MM.1S (cell line): ENCODE data around the gene GBA2.
A peak's percentile ranks its signal among the peaks of the same experiment; 100 is the strongest.

Experiments used
- DNase-seq: peaks from one replicate; pipeline ENCODE4 v3.0.0-alpha.2; 2015
- H2AFZ ChIP-seq: fragments of 300-600 bp; sonication (generic); 2 replicates; pipeline ENCODE4 v1.6.0; 2016; ENCODE audit warnings: antibody characterized with exemption, low read length
- H3F3A ChIP-seq: fragments of 300-600 bp; sonication (generic); 2 replicates; pipeline ENCODE4 v1.6.1; 2016; ENCODE audit warnings: mild to moderate bottlenecking, antibody characterized with exemption, low read length, moderate library complexity, mixed read lengths; ENCODE audit not compliant: insufficient read depth
- H3K27ac ChIP-seq: fragments of 300-600 bp; sonication (generic); 2 replicates; pipeline ENCODE4 v1.5.1; 2016; ENCODE audit warnings: mild to moderate bottlenecking, low read length
- H3K27me3 ChIP-seq: fragments of 300-600 bp; sonication (generic); replicated peaks from 2 replicates; pipeline ENCODE4 v1.6.0; 2016; ENCODE audit warnings: low read length; ENCODE audit not compliant: insufficient read depth
- H3K36me3 ChIP-seq: fragments of 300-600 bp; sonication (generic); replicated peaks from 2 replicates; pipeline ENCODE4 v1.6.1; 2016; ENCODE audit warnings: mild to moderate bottlenecking, low read length, mixed read lengths; ENCODE audit not compliant: insufficient read depth
- H3K4me1 ChIP-seq: fragments of 300-600 bp; sonication (generic); 2 replicates; pipeline ENCODE4 v1.6.1; 2016; ENCODE audit warnings: low read length, mixed read lengths
- H3K4me2 ChIP-seq: fragments of 300-600 bp; sonication (generic); 2 replicates; pipeline ENCODE4 v1.6.0; 2016; ENCODE audit warnings: low read depth, low read length
- H3K4me3 ChIP-seq: fragments of 300-600 bp; sonication (generic); 2 replicates; pipeline ENCODE4 v1.5.1; 2016; ENCODE audit warnings: low read length, mixed read lengths
- H3K79me2 ChIP-seq: fragments of 300-600 bp; sonication (generic); 2 replicates; pipeline ENCODE4 v1.6.1; 2016; ENCODE audit warnings: mixed run types, low read length, mixed read lengths
- H3K9ac ChIP-seq: fragments of 300-600 bp; sonication (generic); 2 replicates; pipeline ENCODE4 v1.6.1; 2016; ENCODE audit warnings: low read length, mixed read lengths
- H3K9me2 ChIP-seq: fragments of 300-600 bp; sonication (generic); replicated peaks from 2 replicates; pipeline ENCODE4 v1.6.1; 2016; ENCODE audit warnings: mild to moderate bottlenecking, low read length, mixed read lengths; ENCODE audit not compliant: insufficient read depth
- H3K9me3 ChIP-seq: fragments of 300-600 bp; sonication (generic); replicated peaks from 2 replicates; pipeline ENCODE4 v1.6.1; 2016; ENCODE audit warnings: mild to moderate bottlenecking, low read length, mixed read lengths; ENCODE audit not compliant: insufficient read depth
- H4K20me1 ChIP-seq: fragments of 300-600 bp; sonication (generic); 2 replicates; pipeline ENCODE4 v1.6.1; 2016; ENCODE audit warnings: mild to moderate bottlenecking, low read length, moderate library complexity, mixed read lengths; ENCODE audit not compliant: insufficient read depth
- EZH2 ChIP-seq: fragments of 300-600 bp; sonication (generic); optimal IDR thresholded peaks from 2 replicates; pipeline ENCODE3; 2017; ENCODE audit warnings: low read depth, mild to moderate bottlenecking, antibody characterized with exemption, low read length, mixed read lengths
- EZH2phosphoT487 ChIP-seq: fragments of 300-600 bp; sonication (generic); IDR thresholded peaks from 2 replicates; pipeline ENCODE4 v1.6.1; 2018; ENCODE audit warnings: antibody characterized with exemption, low read length
- TF ChIP-seq, protein P1 (sequence below): fragments of 300-600 bp; sonication (generic); IDR thresholded peaks from 2 replicates; pipeline ENCODE4 v1.5.1; 2016; ENCODE audit warnings: antibody characterized with exemption, low read length, mixed read lengths

Gene GBA2

DNA sequence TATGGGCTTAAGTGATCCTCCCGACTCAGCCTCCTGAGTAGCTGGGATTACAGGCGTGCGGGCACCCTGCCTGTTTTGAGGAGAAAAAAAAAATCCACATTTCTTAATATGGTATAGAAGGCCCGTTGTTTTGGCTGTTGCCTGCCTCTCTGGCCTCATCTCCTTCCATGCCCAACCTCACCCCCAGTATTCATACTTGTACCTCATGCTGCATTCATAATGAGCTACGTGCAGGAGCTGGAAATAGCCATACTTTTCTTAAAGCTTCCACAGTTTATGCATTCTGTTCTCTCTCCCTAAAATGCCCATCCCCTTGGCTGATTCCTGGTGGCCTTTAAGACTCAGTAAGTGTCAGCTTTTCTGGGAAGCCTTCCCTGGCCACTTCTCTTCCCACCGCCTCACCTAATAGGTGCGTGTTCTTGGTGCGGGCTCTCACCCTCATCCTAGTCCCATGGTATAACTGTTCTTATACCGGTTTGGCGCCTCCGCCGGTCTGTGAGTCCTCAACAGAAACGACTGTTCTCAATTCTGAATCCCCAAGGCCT lies 57.2 kb downstream of the GBA2 start:
- Histone ChIP-seq H2AFZ (no peak overlapping the region), H3F3A (no peaks in the 10 kb centered on the region), H3K27me3 (0 out of 2 replicates have a peak, but pooled peaks cover 4% of the 10 kb centered on the region), H3K4me2 (no peak overlapping the region), H3K27ac (no peak overlapping the region), H4K20me1 (no peaks in the 10 kb centered on the region), H3K9me2 (no peaks in the 10 kb centered on the region), H3K9me3 (no peaks in the 10 kb centered on the region), H3K79me2 (no peaks in the 10 kb centered on the region), H3K4me1 (no peaks in the 10 kb centered on the region), H3K36me3 (no peaks in the 10 kb centered on the region), H3K4me3 (no peak overlapping the region), H3K9ac (no peak overlapping the region)
- TF ChIP-seq, protein P1, sequence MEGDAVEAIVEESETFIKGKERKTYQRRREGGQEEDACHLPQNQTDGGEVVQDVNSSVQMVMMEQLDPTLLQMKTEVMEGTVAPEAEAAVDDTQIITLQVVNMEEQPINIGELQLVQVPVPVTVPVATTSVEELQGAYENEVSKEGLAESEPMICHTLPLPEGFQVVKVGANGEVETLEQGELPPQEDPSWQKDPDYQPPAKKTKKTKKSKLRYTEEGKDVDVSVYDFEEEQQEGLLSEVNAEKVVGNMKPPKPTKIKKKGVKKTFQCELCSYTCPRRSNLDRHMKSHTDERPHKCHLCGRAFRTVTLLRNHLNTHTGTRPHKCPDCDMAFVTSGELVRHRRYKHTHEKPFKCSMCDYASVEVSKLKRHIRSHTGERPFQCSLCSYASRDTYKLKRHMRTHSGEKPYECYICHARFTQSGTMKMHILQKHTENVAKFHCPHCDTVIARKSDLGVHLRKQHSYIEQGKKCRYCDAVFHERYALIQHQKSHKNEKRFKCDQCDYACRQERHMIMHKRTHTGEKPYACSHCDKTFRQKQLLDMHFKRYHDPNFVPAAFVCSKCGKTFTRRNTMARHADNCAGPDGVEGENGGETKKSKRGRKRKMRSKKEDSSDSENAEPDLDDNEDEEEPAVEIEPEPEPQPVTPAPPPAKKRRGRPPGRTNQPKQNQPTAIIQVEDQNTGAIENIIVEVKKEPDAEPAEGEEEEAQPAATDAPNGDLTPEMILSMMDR, result no peak
- TF ChIP-seq EZH2, result no peak
- TF ChIP-seq EZH2phosphoT487, result no peak
- DNase-seq, result no peak

DNA sequence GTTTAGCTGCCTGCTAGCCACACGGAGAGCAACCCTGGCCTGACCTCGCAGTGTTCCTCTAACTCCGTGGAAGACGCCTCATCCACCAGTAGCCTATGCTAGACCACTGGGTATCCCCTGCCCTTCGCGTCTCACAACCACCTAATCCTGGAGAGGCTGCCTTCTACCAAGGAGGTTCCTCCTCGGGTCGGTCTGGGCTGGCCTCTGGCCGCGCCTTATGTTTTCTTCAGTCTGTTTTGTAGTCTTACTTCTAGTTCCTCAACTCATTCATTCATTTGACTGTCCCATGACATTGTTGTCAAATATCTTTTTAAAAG lies 57.7 kb downstream of the GBA2 start:
- Histone ChIP-seq H3K9ac (no peak overlapping the region), H2AFZ (peak overlapping the region; percentile 98; the same call in 1 of the 2 replicates), H3K79me2 (no peaks in the 10 kb centered on the region), H3K4me1 (no peaks in the 10 kb centered on the region), H4K20me1 (no peaks in the 10 kb centered on the region), H3K27me3 (0 out of 2 replicates have a peak, but pooled peaks cover 4% of the 10 kb centered on the region), H3K9me3 (no peaks in the 10 kb centered on the region), H3K27ac (no peak overlapping the region), H3K36me3 (no peaks in the 10 kb centered on the region), H3F3A (no peaks in the 10 kb centered on the region), H3K4me2 (peak overlapping the region; percentile 95; the same call in 1 of the 2 replicates), H3K9me2 (no peaks in the 10 kb centered on the region), H3K4me3 (no peak overlapping the region)
- no peak for TF ChIP-seq EZH2phosphoT487
- TF ChIP-seq, protein P1, result no peak
- TF ChIP-seq EZH2, result no peak
- DNase-seq, result no peak

DNA sequence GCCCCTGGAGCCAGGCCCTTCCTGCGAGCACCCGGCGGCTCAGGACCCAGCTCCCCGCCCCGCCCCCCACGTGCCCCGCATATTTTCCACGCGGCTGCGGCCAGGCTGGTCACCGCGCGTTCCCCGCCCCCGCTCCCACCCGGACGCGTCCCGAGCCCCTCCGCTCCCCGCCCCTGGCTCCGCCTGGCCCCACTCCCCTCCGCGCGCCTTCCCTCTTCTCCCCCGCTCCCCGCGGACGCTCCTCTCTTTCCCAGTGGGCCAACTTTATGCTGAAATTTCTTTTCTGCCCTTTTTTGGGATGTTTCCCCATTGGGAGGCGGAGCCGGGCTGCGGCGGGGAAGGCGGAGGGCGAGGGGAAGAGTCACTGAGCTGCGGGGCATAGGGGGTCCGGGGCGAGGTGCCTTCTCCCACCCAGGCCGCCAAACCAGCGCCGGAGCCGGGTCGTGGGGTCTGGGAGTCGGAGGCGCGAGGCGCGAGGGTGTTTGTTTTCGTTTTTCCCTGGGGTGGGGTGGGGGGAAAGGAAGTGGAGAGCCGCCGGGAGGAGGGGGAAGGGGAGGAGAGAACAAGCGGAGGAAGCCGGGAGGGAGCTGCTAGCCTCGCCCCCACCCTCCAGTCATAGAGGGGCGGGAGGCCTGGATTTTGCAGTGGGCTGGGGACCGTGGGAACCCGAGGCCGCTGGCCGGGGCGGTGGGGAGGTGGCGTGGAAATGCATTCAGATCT lies 58.3 kb downstream of the GBA2 start:
- peak overlapping the region; percentile 98 for H2AFZ ChIP-seq
- TF ChIP-seq EZH2 (no peak), EZH2phosphoT487 (no peak)
- TF ChIP-seq, protein P1, result no peak
- no peaks in the 10 kb centered on the region for H3K4me1 ChIP-seq
- H3K36me3 ChIP-seq, result no peaks in the 10 kb centered on the region
- H3F3A ChIP-seq, result no peaks in the 10 kb centered on the region
- no peaks in the 10 kb centered on the region for H3K9me3 ChIP-seq
- 0 out of 2 replicates have a peak, but pooled peaks cover 4% of the 10 kb centered on the region for H3K27me3 ChIP-seq
- peak overlapping the region; percentile 71 for H3K4me3 ChIP-seq
- H3K9me2 ChIP-seq, result no peaks in the 10 kb centered on the region
- DNase-seq, result no peak
- no peaks in the 10 kb centered on the region for H3K79me2 ChIP-seq
- H3K4me2 ChIP-seq, result peak overlapping the region; percentile 95
- no peaks in the 10 kb centered on the region for H4K20me1 ChIP-seq
- peak overlapping the region; percentile 31; the same call in 1 of the 2 replicates for H3K9ac ChIP-seq
- no peak overlapping the region for H3K27ac ChIP-seq
